Activated CD4-positive, CD25-positive, alpha-beta regulatory T cell (primary cell): ENCODE measurements around the gene PTPN22.
A peak's percentile ranks its signal among the peaks of the same experiment; 100 is the strongest.

Experiments used
- DNase-seq, 4 experiments: peaks; one replicate each; lab custom pipeline; 2025; lab: John Stamatoyannopoulos, UW

PTPN22 gene

DNA sequence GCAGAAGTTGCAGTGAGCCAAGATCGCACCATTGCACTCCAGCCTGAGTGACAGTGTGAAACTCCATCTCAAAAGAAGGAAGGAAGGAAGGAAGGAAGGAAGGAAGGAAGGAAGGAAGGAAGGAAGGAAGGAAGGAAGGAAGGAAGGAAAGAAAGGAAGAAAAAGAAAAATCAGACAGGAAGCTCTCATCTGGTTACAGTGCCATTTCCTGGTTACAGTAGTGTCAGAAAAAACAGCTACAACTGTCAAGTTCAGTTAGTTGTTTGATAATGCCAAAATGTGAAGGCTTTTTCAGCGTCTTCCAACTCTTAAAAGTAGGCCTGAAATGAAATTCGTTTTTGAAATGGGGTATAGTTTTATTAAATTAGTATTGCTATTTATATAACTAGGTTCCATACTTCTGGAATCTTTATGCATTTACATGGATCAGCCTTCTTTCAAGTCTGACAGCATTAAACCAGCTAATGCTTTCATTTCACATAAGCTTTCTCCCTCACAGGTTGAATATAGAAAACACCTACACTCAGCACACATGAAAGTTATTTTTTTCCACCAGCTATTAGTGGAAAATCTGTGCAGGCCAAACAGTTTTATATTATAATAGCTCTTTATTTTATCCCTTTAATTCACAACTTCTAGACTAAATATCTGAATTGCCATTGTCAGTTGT, 21.2 kb downstream of the PTPN22 start:
- DNase-seq: no peak

DNA sequence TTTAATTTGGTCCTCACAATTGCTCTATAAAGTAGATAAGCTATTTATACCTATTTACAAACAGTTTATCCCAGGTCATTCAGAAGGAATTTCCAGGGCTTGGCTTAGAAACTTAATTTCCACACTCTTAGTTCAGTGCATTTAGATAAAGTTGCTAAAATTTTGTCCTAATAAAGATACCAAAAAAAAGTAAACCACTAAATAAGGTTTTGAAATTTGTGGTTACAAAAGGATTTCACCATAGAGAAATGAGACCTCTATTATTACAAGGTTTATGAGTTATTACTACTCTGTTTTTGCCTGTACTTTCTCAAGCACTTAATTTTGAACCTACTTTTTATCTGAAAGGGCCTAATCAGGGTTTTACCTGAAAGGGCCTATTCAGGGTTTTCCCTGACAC, 22.4 kb downstream of the PTPN22 start:
- DNase-seq: no peak

DNA sequence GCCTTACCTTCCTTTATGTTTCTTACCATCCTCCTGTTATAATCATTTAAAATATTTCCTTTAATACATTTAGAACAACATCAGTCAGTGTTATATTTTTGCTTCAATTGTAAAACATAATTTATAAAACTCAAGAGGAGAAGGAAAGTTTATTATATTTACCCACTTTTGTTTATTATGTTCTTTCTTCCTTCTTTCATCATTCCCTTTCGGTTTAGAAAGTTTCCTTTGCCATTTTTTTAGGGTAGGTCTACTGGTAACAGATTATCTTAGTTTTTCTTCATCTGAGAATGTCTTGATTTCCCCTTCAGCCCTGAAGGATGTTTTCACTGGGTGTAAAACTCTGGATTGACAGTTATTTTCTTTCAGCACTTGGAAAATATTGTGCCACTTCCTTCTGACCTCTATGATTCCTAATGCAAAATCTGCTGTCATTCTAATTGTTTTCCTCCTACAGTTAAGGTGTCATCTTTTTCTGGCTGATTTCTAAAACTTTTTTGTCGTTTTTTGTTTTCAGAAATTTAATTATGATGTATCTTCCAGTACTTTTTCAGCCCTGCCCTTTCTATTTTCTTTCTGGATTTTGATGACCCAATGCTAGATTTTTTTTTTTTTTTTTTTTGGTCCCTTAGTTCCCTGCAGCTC, 25.0 kb downstream of the PTPN22 start:
- DNase-seq: no peak

DNA sequence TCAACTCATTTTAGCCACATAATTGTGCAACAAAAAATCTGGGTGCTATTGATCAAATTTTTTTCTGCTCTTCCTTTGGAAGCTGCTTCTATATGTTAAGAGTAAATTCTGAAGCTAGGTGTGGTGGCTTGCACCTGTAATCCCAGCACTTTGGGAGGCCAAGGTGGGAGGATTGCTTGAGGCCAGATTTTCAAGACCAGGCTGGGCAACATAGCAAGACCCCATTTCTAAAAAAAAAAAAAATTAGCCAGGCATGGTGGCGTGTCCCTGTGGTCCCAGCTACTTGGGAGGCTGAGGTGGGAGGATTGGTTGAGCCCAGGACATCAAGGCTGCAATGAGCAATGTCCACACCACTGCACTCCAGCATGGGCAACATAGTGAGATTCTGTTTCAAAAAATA, 35.0 kb downstream of the PTPN22 start:
- DNase-seq: no peak

DNA sequence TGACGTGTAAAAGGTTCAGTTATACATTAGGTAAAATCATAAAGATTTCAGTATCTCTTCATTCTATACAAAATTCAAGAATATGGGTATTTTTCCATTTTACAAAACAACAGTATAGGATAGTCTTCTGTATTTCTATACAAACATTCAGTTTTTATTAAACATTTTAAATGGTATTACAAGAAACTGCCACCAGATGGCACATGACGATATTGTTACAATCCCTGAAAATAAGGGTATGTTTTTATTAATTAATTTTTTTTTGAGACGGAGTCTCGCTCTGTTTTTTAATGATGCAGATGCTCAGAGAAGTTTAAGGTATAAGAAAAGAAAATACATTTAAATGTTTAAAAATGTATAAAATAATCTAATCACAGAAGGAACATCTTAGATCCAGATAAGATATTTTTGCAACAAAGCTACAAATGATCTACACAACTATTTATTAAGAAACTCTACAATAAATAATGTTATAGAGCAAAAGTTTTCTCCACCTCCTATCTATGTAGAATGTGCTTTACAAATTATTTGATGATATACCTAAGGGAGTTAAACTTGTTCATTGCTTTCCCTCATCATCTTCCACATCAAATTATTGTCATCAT, 35.7 kb downstream of the PTPN22 start:
- DNase-seq: peak in 1 of 4 experiments; percentile 2

DNA sequence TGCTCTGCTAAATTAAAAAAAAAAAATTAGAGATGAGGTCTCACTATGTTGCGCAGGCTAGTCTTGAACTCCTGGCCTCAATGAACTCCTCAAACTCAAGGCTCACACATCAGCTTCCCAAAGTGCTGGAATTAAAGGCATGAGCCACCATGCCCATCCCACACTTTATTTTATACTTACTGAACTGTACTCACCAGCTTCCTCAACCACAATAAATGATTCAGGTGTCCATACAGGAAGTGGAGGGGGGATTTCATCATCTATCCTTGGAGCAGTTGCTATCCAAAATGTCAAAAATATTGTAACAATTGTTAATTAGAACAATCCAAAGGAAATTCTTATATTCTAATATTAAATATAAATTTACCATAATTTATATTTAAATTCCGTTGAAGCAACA, 36.8 kb downstream of the PTPN22 start:
- DNase-seq: no peak

DNA sequence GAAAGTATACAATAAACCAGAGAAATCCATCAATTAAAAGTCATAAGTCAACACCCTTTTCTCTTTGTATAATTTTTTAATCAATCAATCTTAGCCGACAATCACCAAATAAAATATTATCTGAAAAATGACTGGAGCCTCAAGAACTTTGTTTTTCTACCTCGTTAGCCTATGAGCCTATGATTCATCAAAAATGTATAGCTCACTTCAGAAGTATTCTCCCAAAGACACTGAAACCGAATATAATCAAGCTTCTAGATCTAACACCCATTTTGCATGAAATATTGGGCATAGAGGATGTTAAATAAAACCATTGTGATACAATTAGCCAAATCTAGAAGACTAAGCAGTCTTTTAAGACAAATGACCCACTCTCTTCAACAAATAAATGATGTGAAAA, 41.5 kb downstream of the PTPN22 start:
- DNase-seq: no peak

DNA sequence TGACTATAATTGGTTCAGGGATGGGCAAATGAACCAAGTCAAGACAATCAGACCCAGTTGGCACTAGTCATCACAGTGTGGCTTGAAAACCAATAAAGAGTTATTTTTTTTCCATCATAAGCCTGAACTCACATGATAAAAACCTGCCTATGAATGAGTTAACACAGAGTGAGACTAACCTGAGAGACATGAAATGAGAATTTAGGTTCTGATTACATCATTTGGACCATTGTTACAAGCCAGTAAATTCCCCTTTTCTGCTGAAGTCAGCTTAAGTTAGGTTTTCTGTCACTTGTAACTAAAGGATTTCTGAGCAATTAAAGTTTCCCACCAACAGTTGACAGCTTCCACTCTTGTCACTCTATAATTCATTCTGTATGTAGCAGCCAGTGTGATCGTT, 49.6 kb downstream of the PTPN22 start:
- DNase-seq: no peak

DNA sequence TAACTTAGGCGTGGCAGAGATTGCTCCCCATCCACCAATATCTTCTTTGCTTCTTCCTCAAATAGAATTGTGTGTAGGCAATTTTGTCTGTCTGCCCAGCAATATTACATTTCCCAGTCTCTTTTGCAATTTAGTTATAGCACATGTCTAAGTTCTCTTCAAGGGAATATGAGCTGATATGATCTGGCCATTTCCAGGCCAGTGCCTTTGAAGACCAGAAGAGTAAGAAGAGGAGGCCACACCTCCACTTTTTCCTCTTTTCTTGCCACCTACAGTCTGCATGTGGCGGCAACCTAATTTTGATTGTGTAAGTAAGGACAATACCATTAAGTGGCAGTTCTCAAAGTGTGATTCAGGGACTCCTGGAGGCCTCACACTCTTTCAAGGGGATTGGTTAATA, 52.9 kb downstream of the PTPN22 start:
- no peak for DNase-seq

DNA sequence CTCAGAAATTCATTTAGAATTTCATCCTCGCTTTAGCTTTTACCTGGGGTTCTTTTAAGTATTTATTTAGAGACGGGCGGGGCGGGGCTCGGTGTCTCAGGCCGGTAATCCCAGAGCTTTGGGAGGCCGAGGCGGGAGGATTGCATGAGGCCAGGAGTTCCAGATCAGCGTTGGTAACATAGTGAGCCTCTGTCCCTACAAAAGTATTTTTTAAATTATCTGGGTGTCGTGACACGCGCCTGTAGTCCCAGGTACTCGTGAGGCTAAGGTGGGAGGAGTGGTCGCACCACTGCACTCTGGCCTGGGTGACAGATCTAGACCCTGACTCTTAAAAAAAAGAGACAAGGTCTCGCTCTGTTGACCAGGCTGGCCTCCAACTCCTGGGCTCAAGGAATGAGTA, 58.3 kb downstream of the PTPN22 start:
- no peak for DNase-seq

DNA sequence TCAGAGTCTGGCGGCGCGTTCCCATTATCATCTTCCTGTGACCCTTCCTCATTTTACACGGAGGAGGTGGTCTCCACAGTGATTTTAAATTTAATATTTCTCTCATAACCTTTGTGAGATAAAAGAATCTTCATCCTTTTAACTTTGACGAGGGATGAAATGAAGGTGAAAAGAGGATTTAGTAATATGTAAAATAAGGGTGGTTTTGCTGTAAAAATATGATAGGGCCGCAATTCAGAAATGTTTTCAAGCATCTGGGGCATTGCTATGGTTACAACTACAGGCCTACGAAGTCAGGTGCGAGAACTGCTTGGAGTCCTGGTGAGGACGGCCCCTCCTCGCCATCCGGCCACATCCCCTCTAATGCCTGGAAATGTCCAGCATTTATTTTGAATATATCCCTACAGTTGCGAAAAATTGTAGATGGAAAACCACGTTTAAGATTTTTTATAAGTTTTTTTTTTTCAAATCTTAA, 58.8 kb downstream of the PTPN22 start:
- DNase-seq: no peak

DNA sequence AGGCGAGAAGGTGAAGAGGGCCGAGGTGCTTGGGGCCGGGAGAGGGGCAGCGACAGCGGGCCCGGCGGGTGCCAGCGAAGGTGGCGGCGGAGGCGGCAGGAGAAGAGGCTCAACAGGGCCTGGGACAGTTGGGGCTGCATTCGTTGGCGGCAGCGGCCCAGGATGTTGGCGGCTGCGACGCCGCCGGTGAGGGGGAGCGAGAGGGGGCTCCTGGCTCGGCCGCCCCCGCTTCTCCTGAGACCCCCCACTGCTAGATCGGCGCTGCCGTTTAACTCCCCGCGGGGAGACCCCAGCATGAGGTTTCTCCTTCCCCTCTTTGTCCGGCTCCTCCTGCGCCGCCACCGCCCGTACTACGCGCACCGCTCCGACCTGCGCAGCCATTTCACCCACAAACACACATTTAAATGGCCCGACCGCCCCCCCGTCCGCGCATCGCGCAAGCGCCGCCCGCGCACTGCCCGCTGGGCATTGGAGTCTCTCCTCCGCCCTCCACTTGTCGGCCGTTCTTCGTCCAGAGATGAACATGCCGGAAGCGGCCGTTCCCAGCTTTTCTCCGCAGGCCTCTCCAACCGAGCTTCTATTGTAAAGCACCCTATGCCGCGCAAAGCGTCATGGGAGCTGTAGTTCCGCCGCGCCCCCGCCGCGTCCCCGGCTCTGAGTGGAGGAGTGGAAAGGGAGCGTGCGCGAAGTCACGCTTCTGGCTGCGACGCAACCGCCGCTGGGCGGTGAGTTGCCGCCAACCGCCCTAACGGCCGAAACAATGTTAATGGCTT, 59.4 kb downstream of the PTPN22 start, which contains the start of gene RSBN1:
Gene RSBN1, minus strand, starts transcription at position 589 of the 773 bp plus-strand sequence. Its CDS starts 64 bp downstream, at position 525.
- peak; percentile 92 to 96 (median 95) for DNase-seq

DNA sequence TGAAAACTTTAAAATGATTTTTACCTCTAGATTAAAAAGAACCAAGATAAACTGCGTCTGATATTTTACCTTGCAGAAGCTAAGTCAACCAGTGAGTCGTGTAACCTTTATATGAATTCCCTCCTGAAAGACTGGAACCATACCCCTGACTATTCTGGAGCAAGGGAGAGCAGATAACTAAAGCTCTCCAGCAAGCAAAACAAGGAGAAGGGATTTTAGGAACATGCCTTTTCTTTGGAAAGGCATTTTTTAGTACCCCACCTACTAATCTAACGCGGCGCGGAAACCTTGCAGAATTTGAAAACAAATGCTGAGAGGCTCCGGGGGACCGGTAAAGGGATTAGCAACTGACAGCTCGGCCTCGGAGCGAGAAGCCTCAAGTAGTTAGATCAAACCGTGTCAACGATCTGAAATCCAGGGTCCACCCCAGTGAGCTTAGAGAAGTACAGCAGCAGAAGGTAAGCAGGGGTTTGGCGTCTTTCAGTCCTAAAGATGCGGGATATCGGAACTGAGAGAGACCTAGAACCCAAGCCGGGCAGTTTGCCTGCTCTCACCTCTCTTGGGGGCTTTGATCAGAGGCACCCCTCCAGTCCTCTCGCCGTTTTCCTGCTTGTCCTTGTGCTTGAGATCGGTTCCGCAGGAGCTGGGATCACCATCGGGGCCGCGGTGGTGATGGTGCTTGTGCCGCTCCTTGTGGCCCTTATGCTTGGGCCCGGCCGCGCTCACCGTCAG, 60.2 kb downstream of the PTPN22 start:
- DNase-seq: peak in 2 of 4 experiments; percentile 46 to 49

DNA sequence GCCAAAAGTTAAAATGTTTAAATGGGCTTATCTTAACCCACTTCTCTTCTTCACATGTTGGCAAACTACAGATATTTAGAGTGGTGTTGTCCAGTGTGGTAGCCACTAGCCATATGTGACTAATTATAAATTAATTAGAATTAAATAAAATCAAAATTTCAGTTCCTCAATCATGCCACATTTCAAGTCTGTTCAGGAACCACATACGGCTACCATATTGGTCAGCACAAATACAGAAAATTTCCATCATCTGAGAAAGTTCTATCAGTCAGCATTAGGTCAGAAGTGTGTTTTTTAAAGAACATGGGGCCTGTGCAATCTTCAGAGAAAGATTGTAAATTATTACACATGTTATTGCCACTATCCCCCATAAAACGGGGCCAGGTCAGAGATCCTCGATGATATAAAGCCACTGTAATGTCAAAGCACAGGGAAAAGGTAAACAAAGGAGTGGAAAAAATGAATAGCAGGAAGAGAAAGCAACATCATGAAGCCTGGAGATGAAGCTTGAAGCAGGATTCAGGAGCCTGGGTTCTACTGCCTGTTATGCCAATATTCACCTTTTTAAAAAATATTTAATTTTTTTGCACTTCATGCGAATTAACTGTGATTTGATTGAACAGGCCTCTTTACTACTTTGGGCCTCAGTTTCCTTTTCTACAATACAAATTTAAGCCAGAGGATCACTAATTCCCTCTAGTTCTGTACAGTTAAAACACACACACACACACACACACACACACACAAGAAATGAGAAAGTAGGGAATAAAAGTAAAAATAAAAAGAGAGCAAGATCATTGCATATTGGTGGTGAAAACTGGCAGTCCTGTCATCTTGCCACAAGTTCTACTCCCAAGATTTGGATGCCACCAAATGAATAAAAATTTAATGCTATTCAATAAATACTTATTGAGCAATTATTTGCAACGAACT, 61.6 kb downstream of the PTPN22 start:
- no peak for DNase-seq

DNA sequence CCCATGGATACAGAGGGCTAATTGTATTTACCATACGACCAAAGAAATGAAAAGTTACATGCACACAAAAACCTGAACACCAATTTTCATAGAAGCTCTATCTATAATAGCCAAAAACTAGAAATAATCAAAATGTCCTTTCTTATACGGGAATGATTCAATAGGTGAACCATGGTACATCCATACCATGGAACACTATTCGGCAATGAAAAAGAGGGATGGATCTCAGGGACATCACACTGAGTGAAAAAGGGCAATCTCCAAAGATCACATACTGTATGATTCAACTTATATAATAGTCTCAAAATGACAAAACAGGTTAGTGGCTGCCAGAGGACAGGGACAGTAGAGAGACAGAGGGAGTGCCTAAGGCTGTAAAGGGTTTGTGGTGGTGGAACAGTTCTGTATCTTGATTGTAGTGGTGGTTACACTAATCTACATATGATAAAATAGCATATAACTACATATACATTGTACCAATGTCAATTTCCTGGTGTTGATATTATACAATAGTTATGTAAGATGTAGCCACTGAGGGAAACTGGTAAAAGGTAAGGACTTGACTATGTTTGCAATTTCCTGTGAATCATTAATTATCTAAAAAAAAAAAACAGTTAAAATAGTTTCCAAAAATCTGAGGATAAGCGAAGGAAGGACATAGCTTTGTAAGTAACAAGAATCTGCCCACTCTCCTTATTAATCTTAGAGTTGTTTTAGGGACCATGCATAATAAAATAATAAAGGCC, 62.9 kb downstream of the PTPN22 start:
- DNase-seq: no peak

DNA sequence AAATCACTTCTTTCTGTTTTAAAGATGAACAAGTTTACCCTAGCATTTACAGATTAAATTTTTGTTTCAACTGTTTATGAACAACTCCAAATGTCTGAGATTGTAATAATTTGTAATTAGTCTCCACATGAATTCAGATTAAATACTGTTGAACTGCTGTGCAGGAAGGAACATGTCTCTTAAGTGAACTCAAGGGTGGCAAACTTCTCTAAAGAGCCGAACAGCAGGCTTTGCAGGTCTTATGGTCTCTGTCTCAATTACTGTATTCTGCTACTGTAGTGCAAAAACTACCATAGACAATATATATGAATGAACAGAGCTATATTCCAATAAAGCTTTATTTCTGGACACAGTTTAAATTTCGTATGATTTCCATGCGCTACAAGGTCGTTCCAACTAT, 65.9 kb downstream of the PTPN22 start:
- DNase-seq: no peak

DNA sequence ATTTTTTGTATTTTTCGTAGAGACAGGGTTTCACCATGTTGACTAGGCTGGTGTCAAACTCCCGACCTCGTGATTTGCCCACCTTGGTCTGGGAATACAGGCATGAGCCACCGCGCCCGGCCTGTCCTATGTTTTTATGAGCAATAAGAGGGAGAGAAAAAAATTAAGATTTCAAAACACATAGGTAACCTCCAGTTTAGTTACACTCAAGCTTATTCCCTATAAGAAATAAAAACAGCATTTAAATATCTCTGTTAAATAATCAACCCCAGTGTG, 66.3 kb downstream of the PTPN22 start:
- no peak for DNase-seq

DNA sequence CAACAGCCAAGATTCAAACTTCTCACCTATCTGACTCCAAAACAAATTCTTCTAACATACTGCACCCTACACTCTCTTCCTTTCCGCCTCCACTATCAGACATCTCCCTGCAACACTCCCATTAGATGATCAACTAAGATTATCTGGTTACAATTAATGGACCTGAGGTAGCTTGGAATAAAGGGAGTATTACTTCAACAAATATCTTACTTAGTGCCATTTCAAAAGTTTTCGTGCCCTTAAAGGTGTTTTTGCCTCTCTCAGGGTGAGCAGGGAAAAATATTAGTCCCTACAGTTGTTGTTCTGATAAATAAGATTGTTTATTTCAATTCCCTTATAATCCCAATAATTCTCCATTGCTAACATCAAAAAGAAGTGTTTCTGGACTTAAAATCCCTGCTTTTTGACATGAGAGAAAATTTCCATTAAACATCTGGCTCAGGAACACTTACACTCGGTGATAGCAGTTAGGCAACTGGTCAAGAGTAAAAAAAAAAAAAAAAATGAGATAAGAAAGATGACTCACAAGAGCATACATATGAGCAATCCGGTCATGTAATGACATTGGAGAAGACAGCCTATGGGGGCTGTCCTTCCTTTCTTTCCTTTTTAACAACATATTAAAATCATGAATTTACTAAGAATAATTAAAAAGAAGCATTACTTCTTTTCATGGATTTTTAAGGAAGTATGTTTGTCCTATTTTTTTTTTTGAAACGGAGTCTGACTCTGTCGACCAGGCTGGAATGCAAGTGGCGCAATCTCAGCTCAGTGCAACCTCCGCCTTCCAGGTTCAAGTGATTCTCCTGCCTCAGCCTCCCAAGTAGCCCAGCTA, 66.9 kb downstream of the PTPN22 start:
- no peak for DNase-seq

DNA sequence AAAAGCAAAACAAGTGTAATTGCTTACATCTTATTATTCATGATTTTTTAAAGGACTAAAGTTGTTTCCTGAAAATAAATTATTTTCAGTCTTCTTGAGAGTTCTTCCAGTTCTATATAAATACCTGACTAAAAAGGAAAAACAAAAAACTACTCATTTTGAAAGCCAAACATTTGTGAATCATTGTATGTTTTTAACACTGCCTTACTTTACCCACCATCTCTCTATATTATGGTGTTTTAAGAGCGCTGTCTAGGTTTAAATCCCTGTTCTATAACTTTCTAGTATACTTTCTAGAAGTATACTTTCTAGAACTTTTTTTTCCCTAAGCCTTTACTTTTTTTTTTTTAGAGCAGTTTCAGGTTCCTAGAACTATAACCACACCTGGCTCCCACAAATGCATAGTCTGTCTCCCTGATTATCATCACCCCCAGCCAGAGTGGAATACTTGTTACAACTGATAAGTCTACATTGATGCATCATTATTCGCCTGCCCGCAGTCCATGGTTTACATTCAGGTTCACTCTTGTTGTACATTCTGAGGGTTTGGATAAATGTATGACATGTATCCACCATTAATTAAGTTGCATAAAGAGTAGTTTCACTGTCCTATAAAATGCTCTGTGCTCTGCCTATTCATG, 69.0 kb downstream of the PTPN22 start:
- no peak for DNase-seq
